22Rv1 (cell line): Measurements from ENCODE around the gene DNAJA2.

ENCODE experiments used
- CTCF ChIP-seq: fragments of 450-650 bp; IDR thresholded peaks from 2 replicates; pipeline ENCODE4 v1.5.1; 2017; ENCODE audit warnings: mild to moderate bottlenecking
- ZFX ChIP-seq: fragments of 450-650 bp; IDR thresholded peaks from 2 replicates; pipeline ENCODE4 v1.6.1; 2017; ENCODE audit warnings: antibody characterized with exemption, borderline replicate concordance

GRCh38 chr16:46986896-46987295, 13.4 kb upstream of the DNAJA2 start:
- TF ChIP-seq CTCF: no peak
- no peak for TF ChIP-seq ZFX
